Mesenchymal stem cell (in vitro differentiated cells and primary cell): ENCODE results near the gene SLC8A1.

ENCODE experiments used
- DNase-seq: peaks from one replicate; pipeline ENCODE4 v3.0.0-alpha.2; 2013
- H2AFZ ChIP-seq: one replicate; pipeline ENCODE4 v1.6.1; 2013; ENCODE audit warnings: low read depth, mild to moderate bottlenecking, control low read depth, inconsistent platforms, low read length, moderate library complexity
- H2AK5ac ChIP-seq: 2 replicates; pipeline ENCODE4 v1.6.1; 2013; ENCODE audit warnings: low read length, moderate library complexity, mild to moderate bottlenecking, inconsistent platforms; ENCODE audit not compliant: severe bottlenecking
- H2BK120ac ChIP-seq: one replicate; pipeline ENCODE4 v1.6.1; 2013; ENCODE audit warnings: low read depth, mild to moderate bottlenecking, inconsistent platforms, low read length, moderate library complexity
- H2BK12ac ChIP-seq, 2 experiments: one replicate each; pipeline ENCODE4 v1.6.1; 2013; ENCODE audit warnings: inconsistent platforms in 2 of 2, low read length in 2 of 2, mild to moderate bottlenecking in 2 of 2, moderate library complexity in 2 of 2, control low read depth in 1 of 2
- H2BK15ac ChIP-seq: one replicate; pipeline ENCODE4 v1.6.1; 2013; ENCODE audit warnings: mild to moderate bottlenecking, low read depth, inconsistent platforms; ENCODE audit not compliant: poor library complexity, severe bottlenecking
- H2BK5ac ChIP-seq: 2 replicates; pipeline ENCODE4 v1.6.1; 2013; ENCODE audit warnings: low read depth, mild to moderate bottlenecking, low read length, control low read depth, inconsistent platforms; ENCODE audit not compliant: poor library complexity, severe bottlenecking
- H3K14ac ChIP-seq, 2 experiments: one replicate each; pipeline ENCODE4 v1.6.1; 2013; ENCODE audit warnings: inconsistent platforms in 2 of 2, low read length in 2 of 2, control low read depth in 1 of 2, mild to moderate bottlenecking in 1 of 2, moderate library complexity in 1 of 2
- H3K18ac ChIP-seq, 2 experiments: one replicate each; pipeline ENCODE4 v1.6.1; 2013; ENCODE audit warnings: inconsistent platforms in 2 of 2, low read length in 2 of 2, control low read depth in 1 of 2, low read depth in 1 of 2, mild to moderate bottlenecking in 1 of 2
- H3K23ac ChIP-seq, 2 experiments: one replicate each; pipeline ENCODE4 v1.6.1; 2013; ENCODE audit warnings: inconsistent platforms in 2 of 2, low read length in 2 of 2, mild to moderate bottlenecking in 2 of 2, moderate library complexity in 2 of 2, control low read depth in 1 of 2
- H3K27ac ChIP-seq: 2 replicates; pipeline ENCODE4 v1.5.1; 2013; ENCODE audit warnings: mild to moderate bottlenecking, moderate library complexity, low read length, control low read depth, inconsistent platforms; ENCODE audit not compliant: poor library complexity, severe bottlenecking
- H3K27me3 ChIP-seq, 2 experiments: 2 replicates each; pipeline versions ENCODE4 v1.6.1 to v1.7.0; 2013; ENCODE audit warnings: low read length in 2 of 2, mild to moderate bottlenecking in 2 of 2, moderate library complexity in 2 of 2, control low read depth in 1 of 2, inconsistent platforms in 1 of 2; ENCODE audit not compliant: control insufficient read depth in 1 of 2, insufficient read depth in 1 of 2
- H3K36me3 ChIP-seq, 2 experiments: 2 replicates each; pipeline versions ENCODE4 v1.6.1 to v1.7.0; 2013; ENCODE audit warnings: low read length in 2 of 2, control low read depth in 1 of 2, inconsistent platforms in 1 of 2, low read depth in 1 of 2, mild to moderate bottlenecking in 1 of 2; ENCODE audit not compliant: insufficient read depth in 2 of 2, control insufficient read depth in 1 of 2
- H3K4ac ChIP-seq, 2 experiments: one replicate each; pipeline ENCODE4 v1.6.1; 2013; ENCODE audit warnings: inconsistent platforms in 2 of 2, low read length in 2 of 2, mild to moderate bottlenecking in 2 of 2, moderate library complexity in 2 of 2, control low read depth in 1 of 2, low read depth in 1 of 2
- H3K4me1 ChIP-seq: 2 replicates; pipeline ENCODE4 v1.6.1; 2013; ENCODE audit warnings: low read depth, low read length, control low read depth; ENCODE audit not compliant: control insufficient read depth, insufficient read depth
- H3K4me2 ChIP-seq: 2 replicates; pipeline ENCODE4 v1.6.1; 2013; ENCODE audit warnings: low read length, mild to moderate bottlenecking, inconsistent platforms; ENCODE audit not compliant: poor library complexity, severe bottlenecking
- H3K4me3 ChIP-seq, 2 experiments: 2 replicates each; pipeline versions ENCODE4 v1.5.1 to v1.7.0; 2013; ENCODE audit warnings: low read length in 2 of 2, mild to moderate bottlenecking in 2 of 2, control low read depth in 1 of 2, low read depth in 1 of 2; ENCODE audit not compliant: insufficient read depth in 1 of 2
- H3K79me1 ChIP-seq: replicated peaks from 2 replicates; pipeline ENCODE4 v1.6.1; 2013; ENCODE audit warnings: mild to moderate bottlenecking, control low read depth, low read length, inconsistent platforms; ENCODE audit not compliant: poor library complexity, severe bottlenecking
- H3K9ac ChIP-seq: 2 replicates; pipeline ENCODE4 v1.7.0; 2013; ENCODE audit warnings: mild to moderate bottlenecking, low read length, moderate library complexity
- H3K9me3 ChIP-seq: 2 replicates; pipeline ENCODE4 v1.7.0; 2013; ENCODE audit warnings: mild to moderate bottlenecking, low read length; ENCODE audit not compliant: control insufficient read depth
- H4K8ac ChIP-seq: one replicate; pipeline ENCODE4 v1.6.1; 2013; ENCODE audit warnings: inconsistent platforms, mild to moderate bottlenecking, low read length, moderate library complexity
- H4K91ac ChIP-seq: one replicate; pipeline ENCODE4 v1.6.1; 2013; ENCODE audit warnings: mild to moderate bottlenecking, low read length, inconsistent platforms
- WGBS: methylation state at CpG from one replicate; pipeline ENCODE4 v1.1.7; 2013; ENCODE audit warnings: mixed read lengths; 5-methylcytosine and 5-hydroxymethylcytosine counted together

The SLC8A1 gene

GRCh38 chr2:40108851-40109250 is 343.0 kb downstream of the SLC8A1 start:
- Histone ChIP-seq H3K18ac (no peak overlapping the region), H3K14ac (no peak overlapping the region), H2BK12ac (no peak overlapping the region), H4K8ac (no peak overlapping the region), H3K36me3 (no peaks in the 10 kb centered on the region), H3K4me2 (no peak overlapping the region), H2BK15ac (no peak overlapping the region), H3K27ac (no peak overlapping the region), H3K4ac (no peak overlapping the region), H3K9me3 (no peaks in the 10 kb centered on the region), H3K23ac (no peak overlapping the region), H3K4me3 (no peak overlapping the region), H3K4me1 (no peaks in the 10 kb centered on the region), H2AFZ (no peak overlapping the region), H2BK5ac (no peak overlapping the region), H3K27me3 (no peaks in the 10 kb centered on the region), H3K79me1 (no peaks in the 10 kb centered on the region), H2BK120ac (no peak overlapping the region), H4K91ac (no peak overlapping the region), H2AK5ac (no peak overlapping the region), H3K9ac (no peak overlapping the region)
- 75% methylated on average over 4 of the region's 4 CpGs for WGBS
- no peak for DNase-seq

GRCh38 chr2:40106061-40106460 is 345.8 kb downstream of the SLC8A1 start:
- H2BK15ac ChIP-seq = no peak overlapping the region
- H4K91ac ChIP-seq = no peak overlapping the region
- no peak overlapping the region for H3K27ac ChIP-seq
- no peak overlapping the region for H3K4ac ChIP-seq
- WGBS = 95% methylated on average over 2 of the region's 2 CpGs
- no peak overlapping the region for H3K9ac ChIP-seq
- no peak overlapping the region for H2AK5ac ChIP-seq
- no peaks in the 10 kb centered on the region for H3K36me3 ChIP-seq
- H2BK12ac ChIP-seq = no peak overlapping the region
- no peak overlapping the region for H4K8ac ChIP-seq
- H3K4me1 ChIP-seq = peaks cover 2% of the 10 kb centered on the region
- no peaks in the 10 kb centered on the region for H3K79me1 ChIP-seq
- no peak overlapping the region for H3K14ac ChIP-seq
- no peak overlapping the region for H2AFZ ChIP-seq
- H3K4me3 ChIP-seq = no peak overlapping the region
- no peak overlapping the region for H3K23ac ChIP-seq
- no peaks in the 10 kb centered on the region for H3K9me3 ChIP-seq
- H2BK120ac ChIP-seq = no peak overlapping the region
- no peak for DNase-seq
- no peak overlapping the region for H3K4me2 ChIP-seq
- no peaks in the 10 kb centered on the region for H3K27me3 ChIP-seq
- H3K18ac ChIP-seq = no peak overlapping the region
- H2BK5ac ChIP-seq = no peak overlapping the region

DNA sequence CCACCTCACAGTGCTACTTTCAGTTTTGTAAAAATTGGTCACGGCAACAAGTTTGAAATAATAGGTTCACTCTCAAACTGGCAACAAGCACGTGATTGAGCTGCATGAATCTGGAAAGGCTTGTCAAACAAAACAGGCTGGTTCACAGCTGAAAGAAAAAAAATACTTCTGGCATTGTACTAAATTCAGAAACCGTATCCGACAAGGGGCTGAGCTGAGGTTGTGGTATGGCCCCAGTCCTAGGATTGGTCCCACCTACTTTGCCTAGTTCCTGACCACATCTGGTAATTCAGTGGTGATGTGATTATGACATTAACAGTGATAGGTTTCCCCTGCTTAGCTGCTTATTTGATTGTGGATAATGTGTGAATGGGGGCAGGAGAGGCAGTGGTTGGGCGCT is 346.3 kb downstream of the SLC8A1 start:
- DNase-seq = no peak
- H4K8ac ChIP-seq = no peak overlapping the region
- no peaks in the 10 kb centered on the region for H3K36me3 ChIP-seq
- H3K4me1 ChIP-seq = peaks cover 2% of the 10 kb centered on the region
- no peak overlapping the region for H3K4ac ChIP-seq
- H2BK120ac ChIP-seq = no peak overlapping the region
- no peak overlapping the region for H2BK15ac ChIP-seq
- 96% methylated on average over 4 of the region's 5 CpGs for WGBS
- H3K14ac ChIP-seq = no peak overlapping the region
- H3K9me3 ChIP-seq = no peaks in the 10 kb centered on the region
- no peak overlapping the region for H2AFZ ChIP-seq
- H3K4me3 ChIP-seq = no peak overlapping the region
- no peak overlapping the region for H2AK5ac ChIP-seq
- no peak overlapping the region for H3K9ac ChIP-seq
- H2BK5ac ChIP-seq = no peak overlapping the region
- H3K27ac ChIP-seq = no peak overlapping the region
- H3K4me2 ChIP-seq = no peak overlapping the region
- no peak overlapping the region for H3K18ac ChIP-seq
- H2BK12ac ChIP-seq = no peak overlapping the region
- no peak overlapping the region for H4K91ac ChIP-seq
- H3K79me1 ChIP-seq = no peaks in the 10 kb centered on the region
- H3K27me3 ChIP-seq = no peaks in the 10 kb centered on the region
- H3K23ac ChIP-seq = no peak overlapping the region

- Histone ChIP-seq H3K4me2 (no peak overlapping the region), H3K27ac (peak overlapping the region; percentile 87), H3K9ac (peak overlapping the region; percentile 60), H3K23ac (no peak overlapping the region), H3K27me3 (no peaks in the 10 kb centered on the region), H4K8ac (no peak overlapping the region), H3K4me1 (peaks cover 2% of the 10 kb centered on the region), H2BK120ac (no peak overlapping the region), H3K4me3 (no peak overlapping the region), H3K79me1 (no peaks in the 10 kb centered on the region), H2BK15ac (no peak overlapping the region), H2AK5ac (no peak overlapping the region), H3K36me3 (no peaks in the 10 kb centered on the region), H3K14ac (no peak overlapping the region), H3K18ac (peak overlapping the region in 1 of 2 experiments; percentile 55), H4K91ac (no peak overlapping the region), H3K4ac (no peak overlapping the region), H3K9me3 (no peaks in the 10 kb centered on the region), H2AFZ (no peak overlapping the region), H2BK12ac (peak overlapping the region in 1 of 2 experiments; percentile 88), H2BK5ac (peak overlapping the region; percentile 24)
- peak; percentile 83 for DNase-seq
- no CpG with 5 or more reads among the region's 2 CpGs for WGBS
These were observed 348.3 kb downstream of the SLC8A1 start for GRCh38 chr2:40103590-40103989.
